HG03439 (cell line): ENCODE measurements around the gene PSMA5.
"Not testable (repeated sequence)": the region's sequence is repeated elsewhere in the genome, so short reads cannot be mapped to it uniquely, and the experiment has no call there.

Source experiments
- ATAC-seq: cut with Tn5 transposase; IDR thresholded peaks from one replicate; pipeline ENCODE4 v1.9.1; 2021; ENCODE audit warnings: mild to moderate bottlenecking, moderate library complexity; ENCODE audit not compliant: unreplicated experiment

Gene PSMA5

DNA sequence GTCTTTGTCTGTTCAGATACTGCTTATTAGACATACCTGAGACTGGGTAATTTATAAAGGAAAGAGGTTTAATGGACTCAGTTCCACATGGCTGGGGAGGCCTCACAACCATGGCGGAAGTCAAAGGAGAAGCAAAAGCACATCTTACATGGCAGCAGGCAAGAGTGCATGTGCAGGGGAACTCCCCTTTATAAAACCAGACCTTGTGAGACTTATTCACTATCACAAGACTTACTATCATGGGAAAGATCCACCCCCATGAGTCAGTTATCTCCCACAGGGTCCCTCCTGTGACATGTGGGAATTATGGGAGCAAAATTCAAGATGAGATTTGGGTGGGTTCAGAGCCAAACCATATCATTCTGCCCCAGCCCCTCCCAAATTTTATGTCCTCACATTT is 7.1 kb upstream of the PSMA5 start:
- no peak for ATAC-seq

- ATAC-seq: no peak
Observed at GRCh38 chr1:109432336-109432735, 6.1 kb upstream of the PSMA5 start.

GRCh38 chr1:109427171-109427467 is 871 bp upstream of the PSMA5 start:
- ATAC-seq: no peak

DNA sequence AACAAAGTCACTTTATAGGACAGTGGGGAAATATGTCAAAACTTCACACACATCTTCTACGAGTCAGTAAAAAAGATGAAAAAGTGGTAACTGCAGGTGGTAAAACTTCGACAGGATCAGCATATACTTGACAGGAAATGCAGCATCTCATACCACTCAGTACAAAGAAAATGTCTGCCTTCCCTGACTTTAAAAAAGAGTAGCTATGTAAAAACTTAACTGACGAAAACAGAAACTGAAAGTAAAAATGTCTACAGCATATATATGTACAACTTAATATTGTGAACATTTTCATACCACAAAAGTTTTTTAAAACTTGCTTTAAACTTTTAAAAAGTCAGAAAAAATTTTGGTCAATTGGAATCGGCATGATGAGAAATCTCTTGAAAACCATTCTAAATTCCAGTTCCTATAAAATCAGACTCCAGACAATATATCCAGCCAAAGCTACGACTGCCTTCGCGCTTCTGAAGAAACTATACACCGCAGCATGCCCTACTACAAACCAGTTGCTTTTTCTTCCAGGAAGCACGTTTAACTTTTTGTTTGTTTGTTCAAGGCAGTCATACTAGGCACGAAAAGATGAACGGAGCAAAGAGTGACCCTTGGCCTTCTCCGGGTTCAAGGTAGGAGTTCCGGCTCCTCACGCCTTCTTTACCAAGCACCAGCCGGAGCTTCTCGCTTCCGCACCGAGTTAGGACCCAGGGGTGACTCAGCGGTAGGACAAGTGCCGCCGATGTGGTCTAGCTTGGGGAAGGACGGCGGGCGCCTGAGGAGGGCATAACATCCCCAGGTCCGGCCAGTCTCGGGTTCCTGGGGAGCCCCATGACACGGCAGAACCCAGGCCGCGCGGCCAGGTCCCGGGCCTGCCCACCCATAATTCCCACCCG is 612 bp downstream of the PSMA5 start:
- peak; percentile 28 for ATAC-seq

DNA sequence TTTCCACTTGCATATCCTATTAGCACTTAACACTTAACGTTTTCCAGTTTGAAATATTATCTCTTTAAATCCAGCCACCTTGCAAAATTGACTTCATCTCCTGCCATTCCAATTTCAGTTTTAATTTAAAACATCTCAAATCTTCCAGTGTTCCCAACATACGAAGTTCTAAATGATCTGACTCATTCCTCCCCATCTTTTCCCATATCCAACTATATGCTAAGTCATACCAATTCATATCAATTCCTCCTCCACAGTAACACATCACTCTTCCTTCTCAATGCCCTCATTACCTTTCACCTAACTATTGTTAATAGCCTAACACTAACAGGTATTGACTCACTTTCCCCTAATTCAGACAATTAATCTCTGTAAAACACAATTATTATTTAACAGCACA is 2.8 kb downstream of the PSMA5 start:
- no peak for ATAC-seq

DNA sequence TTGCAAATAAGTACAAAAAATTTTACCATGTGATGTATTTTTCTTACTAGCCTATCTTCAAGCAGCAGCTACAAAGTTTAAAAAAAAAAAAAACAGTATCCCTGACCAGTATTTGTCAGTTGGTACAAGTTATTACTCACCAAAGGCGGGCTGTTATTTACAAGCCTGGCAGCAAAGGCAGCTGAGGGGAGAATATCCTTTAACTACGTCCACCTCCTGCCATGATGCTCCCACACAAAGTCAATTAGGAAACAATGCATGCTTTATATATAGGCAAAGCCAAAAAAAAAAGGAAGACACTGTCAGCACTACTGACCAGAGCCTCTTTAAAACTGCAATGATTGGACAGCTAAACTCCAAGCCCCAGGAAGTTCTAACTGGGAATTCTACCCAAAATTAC is 13.7 kb downstream of the PSMA5 start:
- no peak for ATAC-seq

GRCh38 chr1:109404838-109405237 is 21.4 kb downstream of the PSMA5 start:
- ATAC-seq: no peak

- no peak for ATAC-seq
Observed at GRCh38 chr1:109402025-109402424, 24.2 kb downstream of the PSMA5 start.

- no peak for ATAC-seq
Observed at GRCh38 chr1:109400035-109400655, 26.1 kb downstream of the PSMA5 start.

DNA sequence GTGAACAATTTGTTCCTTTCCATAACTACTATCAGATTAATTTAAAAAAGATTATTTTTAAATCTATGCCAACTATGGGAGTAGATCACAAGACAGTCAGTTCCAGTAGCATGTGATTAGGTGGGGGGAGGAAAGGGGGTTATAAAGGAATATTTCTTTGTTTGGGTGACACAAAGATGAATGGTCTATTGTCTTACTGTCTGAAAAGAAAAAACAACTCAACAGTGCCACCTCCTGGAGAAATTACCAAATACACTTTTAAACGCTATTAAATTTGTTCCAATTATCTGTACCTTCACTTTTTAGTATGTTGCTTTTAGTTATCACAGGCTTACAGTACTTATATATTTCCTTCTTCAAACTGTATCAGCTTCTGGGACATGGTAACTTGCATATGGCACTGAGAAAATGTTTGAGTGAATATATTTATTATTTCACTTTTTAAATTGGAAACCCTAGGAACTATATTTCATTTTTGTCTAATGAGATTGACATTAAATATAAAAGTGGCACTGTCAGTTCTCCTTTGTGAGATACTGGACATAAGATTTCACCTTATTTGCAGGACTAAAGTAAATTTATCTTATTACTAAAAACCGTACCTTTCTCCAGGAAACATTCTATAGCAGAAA is 26.8 kb downstream of the PSMA5 start:
- no peak for ATAC-seq

DNA sequence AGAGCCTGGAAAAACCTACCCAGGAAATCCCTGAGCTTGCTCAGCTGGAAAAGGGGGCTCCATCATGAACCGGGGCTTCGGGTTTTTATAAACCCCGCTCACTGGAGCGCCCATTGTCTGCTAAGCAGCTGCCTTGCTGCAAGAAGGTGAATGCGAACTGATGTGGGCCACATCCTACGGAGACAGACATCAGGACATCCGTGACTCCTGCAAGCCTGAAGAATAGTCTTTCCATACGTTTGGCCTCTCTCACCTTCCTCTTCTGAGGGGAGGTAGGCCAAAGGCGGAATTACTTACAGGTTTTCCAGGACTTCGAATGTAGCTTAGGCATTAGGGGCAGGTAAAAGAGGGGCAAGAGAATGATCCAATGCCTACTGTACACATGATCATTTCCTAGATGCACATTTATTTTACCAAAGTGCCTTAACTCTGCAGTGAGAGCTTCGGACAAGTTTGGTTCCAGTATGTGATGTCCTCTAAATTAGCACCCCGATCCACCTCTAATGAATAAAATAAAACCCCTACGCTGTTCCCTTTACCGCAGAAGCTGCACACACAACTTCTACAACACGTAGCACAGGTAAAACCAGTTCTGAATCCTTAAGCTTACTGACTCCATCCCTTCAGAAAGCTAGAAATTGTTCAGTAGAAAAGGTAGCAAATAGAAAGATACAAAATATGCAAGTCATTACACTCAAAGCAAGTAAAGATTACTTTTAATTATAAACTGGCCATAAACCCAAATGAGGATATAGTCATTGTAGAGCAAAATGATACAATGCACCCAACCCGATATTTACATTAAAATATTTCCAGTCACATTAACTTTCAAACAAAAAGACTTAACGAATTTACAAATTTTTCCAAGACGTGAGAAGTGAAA is 27.7 kb downstream of the PSMA5 start:
- no peak for ATAC-seq

DNA sequence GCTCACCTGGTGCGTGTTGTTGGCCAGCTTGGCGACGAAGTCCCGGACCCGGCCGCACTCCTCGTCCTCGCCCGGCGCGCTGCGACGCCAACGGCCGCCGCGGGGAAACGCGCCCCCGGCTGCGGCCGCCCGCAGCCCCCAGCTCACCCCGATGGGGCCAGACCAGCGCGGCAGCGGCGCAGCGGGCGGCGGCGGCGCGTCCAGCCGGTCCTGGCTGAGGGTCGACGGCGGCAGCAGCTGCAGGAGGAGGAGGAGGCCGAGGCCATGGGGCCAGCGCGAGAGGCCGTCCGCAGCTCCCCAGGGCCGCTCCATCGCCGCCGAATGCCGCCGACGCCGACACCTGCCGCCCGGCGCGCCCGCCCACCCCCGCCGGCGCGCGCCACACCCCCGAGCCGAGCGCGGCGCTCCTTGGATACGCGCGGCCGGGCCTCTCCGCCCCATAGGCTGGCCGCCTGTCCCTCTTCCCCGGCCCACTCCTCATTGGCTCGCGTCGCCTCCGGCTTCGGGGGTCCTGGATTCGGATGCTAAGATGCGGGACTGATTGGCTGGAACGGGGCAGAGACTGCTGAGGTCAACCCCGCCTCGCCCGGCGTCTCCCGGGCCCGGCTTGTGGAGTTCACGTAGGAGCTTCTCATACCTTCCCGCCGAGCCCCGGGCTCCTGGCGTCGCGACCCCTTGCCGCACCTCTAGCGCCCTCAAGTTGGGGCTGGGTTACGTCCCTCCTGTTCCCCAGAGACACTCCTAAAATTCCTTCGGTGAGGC is 28.5 kb downstream of the PSMA5 start, which contains the start of gene SORT1:
SORT1 (minus strand) TSS at position 338 of the 762 bp plus-strand sequence; CDS start at position 312, 26 bp downstream.
- peak; percentile 78 for ATAC-seq

DNA sequence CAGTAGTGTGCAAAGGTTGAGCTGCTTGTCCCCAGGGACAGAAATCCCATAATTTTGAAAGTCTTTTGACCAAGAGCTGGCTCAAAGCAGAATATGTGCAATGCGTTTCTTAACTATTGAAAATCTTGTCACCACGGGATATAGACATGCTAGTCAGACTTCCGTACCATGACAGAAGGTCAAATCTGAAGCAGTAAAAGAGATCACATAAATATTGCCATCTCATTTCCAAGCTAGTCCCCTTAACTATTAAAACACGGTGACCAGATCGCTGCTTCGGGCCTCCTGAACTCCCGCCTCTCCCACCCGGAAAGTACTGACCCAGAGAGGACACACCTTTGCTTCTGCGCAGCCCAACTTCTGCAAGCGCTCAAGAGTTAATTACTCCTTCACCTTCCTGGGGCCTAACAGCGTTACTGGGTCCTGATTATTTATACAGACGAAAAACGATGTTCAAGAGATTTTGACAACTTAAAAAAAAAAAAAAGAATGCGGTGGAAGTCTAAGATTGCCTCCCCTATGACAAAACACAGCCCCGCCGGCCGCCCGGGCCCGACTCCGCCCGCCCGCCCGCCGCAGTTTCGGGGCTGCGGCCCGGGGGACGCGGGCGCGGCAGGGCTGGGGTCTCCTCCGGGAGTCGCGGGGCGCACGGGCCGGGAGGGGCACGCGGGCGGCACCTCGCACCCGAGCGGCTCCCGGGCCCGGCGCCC is 29.2 kb downstream of the PSMA5 start:
- peak; percentile 16 for ATAC-seq

- no peak for ATAC-seq
Observed at GRCh38 chr1:109396513-109396839, 29.8 kb downstream of the PSMA5 start.

GRCh38 chr1:109395602-109396512 is 30.4 kb downstream of the PSMA5 start:
- ATAC-seq: no peak

DNA sequence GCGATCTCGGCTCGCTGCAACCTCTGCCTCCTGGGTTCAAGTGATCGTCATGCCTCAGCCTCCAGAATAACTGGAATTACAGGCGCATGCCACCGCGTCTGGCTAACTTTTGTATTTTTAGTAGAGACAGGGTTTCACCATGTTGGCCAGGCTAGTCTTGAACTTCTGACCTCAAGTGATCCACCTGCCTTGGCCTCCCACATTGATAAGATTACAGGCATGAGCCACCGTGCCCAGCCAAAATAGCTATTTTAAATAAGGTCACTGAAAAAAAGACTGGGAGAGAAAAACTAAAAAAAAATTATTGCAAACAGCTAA is 31.0 kb downstream of the PSMA5 start:
- ATAC-seq: not testable (repeated sequence)

GRCh38 chr1:109394591-109395281 is 31.5 kb downstream of the PSMA5 start:
- ATAC-seq: no peak

DNA sequence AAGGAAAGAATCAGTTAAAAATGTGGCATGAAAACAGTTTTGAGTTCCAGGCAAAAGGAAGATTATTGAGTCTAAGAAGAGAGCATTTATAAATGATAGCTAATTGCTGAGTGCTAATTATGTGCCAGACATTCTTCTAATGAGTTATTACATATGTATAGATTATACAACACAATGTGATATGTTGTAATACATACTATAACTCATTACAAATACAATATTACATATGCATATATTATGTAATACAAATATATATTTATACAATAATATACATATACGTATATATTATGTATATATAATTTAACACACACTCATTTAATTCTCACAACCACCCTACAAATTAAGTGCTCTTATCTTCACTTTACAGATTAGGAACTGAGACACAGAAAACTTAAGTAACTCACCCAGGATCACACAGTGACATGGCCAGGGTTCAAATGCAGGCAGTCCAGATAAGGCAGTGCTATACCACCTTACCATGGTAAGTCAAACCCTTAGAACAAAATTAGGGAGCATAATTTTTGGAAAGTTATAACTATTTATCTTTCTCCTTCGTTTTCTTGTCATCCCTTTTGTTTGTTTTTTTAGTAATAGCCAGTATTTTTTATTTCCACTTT is 32.5 kb downstream of the PSMA5 start:
- no peak for ATAC-seq
